Astrocyte of the spinal cord (primary cell): Measurements from ENCODE around the gene CTIF.

Source experiments
- DNase-seq: peaks from one replicate; pipeline ENCODE4 v3.0.0; 2011; ENCODE audit warnings: low read depth, low spot score
- H3K4me3 ChIP-seq: 2 replicates; pipeline ENCODE4 v1.5.1; 2011; ENCODE audit warnings: low read depth, mild to moderate bottlenecking, low read length, moderate library complexity
- in situ Hi-C: cut with HindIII; loops from 2 replicates; pipeline ENCODE4 v1.10.0; 2017; ENCODE audit warnings: low sequenced_read_pairs
- TF ChIP-seq, protein P1 (sequence below): IDR thresholded peaks from 2 replicates; pipeline ENCODE4 v1.5.1; 2012; ENCODE audit warnings: low read depth, mild to moderate bottlenecking, low read length, inconsistent platforms

Gene CTIF

GRCh38 chr18:48847807-48848486 is 309.1 kb downstream of the CTIF start:
- no peak overlapping the region for H3K4me3 ChIP-seq
- TF ChIP-seq, protein P1, sequence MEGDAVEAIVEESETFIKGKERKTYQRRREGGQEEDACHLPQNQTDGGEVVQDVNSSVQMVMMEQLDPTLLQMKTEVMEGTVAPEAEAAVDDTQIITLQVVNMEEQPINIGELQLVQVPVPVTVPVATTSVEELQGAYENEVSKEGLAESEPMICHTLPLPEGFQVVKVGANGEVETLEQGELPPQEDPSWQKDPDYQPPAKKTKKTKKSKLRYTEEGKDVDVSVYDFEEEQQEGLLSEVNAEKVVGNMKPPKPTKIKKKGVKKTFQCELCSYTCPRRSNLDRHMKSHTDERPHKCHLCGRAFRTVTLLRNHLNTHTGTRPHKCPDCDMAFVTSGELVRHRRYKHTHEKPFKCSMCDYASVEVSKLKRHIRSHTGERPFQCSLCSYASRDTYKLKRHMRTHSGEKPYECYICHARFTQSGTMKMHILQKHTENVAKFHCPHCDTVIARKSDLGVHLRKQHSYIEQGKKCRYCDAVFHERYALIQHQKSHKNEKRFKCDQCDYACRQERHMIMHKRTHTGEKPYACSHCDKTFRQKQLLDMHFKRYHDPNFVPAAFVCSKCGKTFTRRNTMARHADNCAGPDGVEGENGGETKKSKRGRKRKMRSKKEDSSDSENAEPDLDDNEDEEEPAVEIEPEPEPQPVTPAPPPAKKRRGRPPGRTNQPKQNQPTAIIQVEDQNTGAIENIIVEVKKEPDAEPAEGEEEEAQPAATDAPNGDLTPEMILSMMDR: no peak
- in situ Hi-C loops: no loop called here
- DNase-seq: no peak

GRCh38 chr18:48848641-48849143 is 309.9 kb downstream of the CTIF start:
- no peak overlapping the region for H3K4me3 ChIP-seq
- TF ChIP-seq, protein P1: no peak
- DNase-seq: peak; percentile 54
- in situ Hi-C loops: no loop called here

- in situ Hi-C loops: no loop called here
- H3K4me3 ChIP-seq: no peak overlapping the region
Measured at GRCh38 chr18:48850822-48851598, 312.2 kb downstream of the CTIF start.

GRCh38 chr18:48851599-48851960 is 312.7 kb downstream of the CTIF start:
- no peak for DNase-seq
- no peak overlapping the region for H3K4me3 ChIP-seq
- in situ Hi-C loops: no loop called here
- TF ChIP-seq, protein P1: no peak

More at GRCh38 chr18:48850822-48851598, 312.2 kb downstream of the CTIF start:
- TF ChIP-seq, protein P1: no peak
- peak; percentile 66 for DNase-seq

GRCh38 chr18:48852292-48852691 is 313.5 kb downstream of the CTIF start:
- peak; percentile 54 for DNase-seq
- H3K4me3 ChIP-seq: no peak overlapping the region
- in situ Hi-C loops: no loop called here
- TF ChIP-seq, protein P1: no peak

DNA sequence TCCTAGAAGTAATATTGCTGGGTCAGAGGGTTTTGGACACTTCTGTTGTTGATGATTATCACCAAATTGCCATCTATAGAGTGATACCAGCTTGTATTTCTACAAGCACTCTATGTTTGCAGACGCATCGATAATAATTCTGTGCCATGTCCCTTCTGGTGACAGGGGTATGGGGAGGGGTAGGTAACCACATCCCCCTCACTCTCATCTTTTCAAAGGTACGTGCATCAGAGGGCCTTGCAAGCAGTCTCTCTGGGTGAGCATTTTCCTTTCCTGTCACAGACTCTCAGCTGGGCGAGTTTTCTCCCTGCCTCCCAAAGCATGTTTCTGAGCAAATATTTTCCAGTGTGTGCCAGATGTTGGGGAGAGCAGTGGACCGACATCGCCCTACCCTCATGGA is 314.0 kb downstream of the CTIF start:
- no peak for DNase-seq
- TF ChIP-seq, protein P1: no peak
- no peak overlapping the region for H3K4me3 ChIP-seq
- in situ Hi-C loops: no loop called here
